Muscle layer of colon (tissue), 2 donors: ENCODE data around the gene CRY1.

Experiments used
- H3K27ac ChIP-seq: one replicate; pipeline ENCODE4 v1.7.0; 2013; ENCODE audit warnings: low read depth, mild to moderate bottlenecking, low read length, moderate library complexity
- H3K27me3 ChIP-seq, 2 donors: one replicate each; pipeline ENCODE4 v1.7.0; 2013; ENCODE audit warnings: low read length in 2 of 2, mild to moderate bottlenecking in 2 of 2; ENCODE audit not compliant: insufficient read depth in 2 of 2, control insufficient read depth in 1 of 2
- H3K36me3 ChIP-seq: one replicate; pipeline ENCODE4 v1.7.0; 2013; ENCODE audit warnings: mild to moderate bottlenecking, low read length; ENCODE audit not compliant: insufficient read depth
- H3K4me1 ChIP-seq: one replicate; pipeline ENCODE4 v1.7.0; 2013; ENCODE audit warnings: mild to moderate bottlenecking, low read length; ENCODE audit not compliant: insufficient read depth
- H3K4me3 ChIP-seq, 2 donors: one replicate each; pipeline ENCODE4 v1.7.0; 2013; ENCODE audit warnings: low read length in 2 of 2, low read depth in 1 of 2, mild to moderate bottlenecking in 1 of 2, moderate library complexity in 1 of 2
- H3K9ac ChIP-seq: one replicate; pipeline ENCODE4 v1.7.0; 2013; ENCODE audit warnings: low read length
- H3K9me3 ChIP-seq: one replicate; pipeline ENCODE4 v1.7.0; 2013; ENCODE audit warnings: mild to moderate bottlenecking, low read length
- donor health status: abdominal sarcoma.
- donor health status: Adenocarcinoma of cecum.

Gene CRY1

DNA sequence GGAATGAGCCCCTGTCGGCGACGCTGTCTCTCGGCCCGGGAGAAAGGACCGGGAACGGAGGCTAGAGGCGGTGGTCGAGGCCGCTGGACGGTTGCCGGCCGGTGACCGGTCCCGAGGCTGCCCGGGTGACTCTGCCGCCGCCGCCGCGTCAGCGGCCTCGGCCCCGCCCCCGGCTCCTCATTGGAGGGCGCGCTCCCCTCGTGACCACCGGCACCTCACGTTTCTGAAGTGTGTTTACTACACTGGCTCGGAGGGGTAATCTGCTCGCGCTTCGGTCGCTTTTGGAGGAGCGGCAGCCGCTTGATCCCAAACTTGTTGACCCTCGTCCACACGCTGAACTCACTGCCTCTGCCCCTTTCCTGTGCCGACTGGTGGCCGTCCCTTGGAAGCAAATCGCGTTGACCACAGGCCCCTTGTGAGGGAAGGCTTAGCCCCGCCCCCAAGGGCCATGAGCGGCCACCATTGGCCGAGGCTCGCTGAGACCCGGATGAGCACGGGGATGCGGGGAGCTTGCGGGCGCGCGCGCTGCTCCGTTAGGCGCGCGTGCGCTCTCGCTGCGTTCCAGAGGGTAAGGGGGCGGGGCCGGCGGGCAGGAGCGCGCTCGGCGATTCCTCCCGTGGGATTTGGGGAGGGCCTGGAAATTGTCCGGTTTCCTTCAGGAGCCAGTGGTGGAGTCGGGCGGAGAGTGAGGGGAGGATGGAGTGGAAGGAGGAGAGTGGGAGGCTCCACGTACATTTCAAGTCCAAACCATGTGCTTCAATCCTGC lies at the start of gene CRY1:
TSS of gene CRY1 (minus strand) at position 133 of the 766 bp plus-strand sequence. CDS start 588 bp downstream, outside the sequence.
- peak within 1 kb of the TSS; percentile 72 for H3K9ac ChIP-seq
- H3K9me3 ChIP-seq = no peaks in the 10 kb centered on the region
- H3K4me3 ChIP-seq = peak within 1 kb of the TSS; percentile 74 to 89
- H3K27me3 ChIP-seq = no peaks in the 10 kb centered on the region
- peak within 1 kb of the TSS; percentile 98 for H3K27ac ChIP-seq
- peaks cover 15% of the 10 kb centered on the region for H3K4me1 ChIP-seq
- no peaks in the 10 kb centered on the region for H3K36me3 ChIP-seq

DNA sequence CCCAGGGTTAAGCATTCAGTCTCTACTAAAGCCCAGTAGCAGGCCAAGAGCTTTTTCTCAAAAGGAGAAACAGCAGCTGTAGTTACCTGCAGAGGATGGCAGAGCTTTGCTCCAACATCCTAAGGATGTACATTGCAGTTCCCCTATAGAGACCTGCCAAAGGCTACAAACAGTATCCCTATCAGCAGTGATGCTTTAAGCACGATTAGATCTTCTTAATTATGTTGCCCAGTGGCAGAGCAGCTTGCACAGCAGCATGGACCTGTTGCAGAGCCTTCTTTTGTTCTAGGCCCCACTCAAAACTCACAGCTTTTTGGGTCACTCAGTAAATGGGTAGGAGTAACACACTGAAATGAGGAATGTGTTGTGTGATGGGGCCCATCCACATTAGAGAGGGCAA lies 46.4 kb upstream of the CRY1 start:
- Histone ChIP-seq H3K9me3 (no peaks in the 10 kb centered on the region), H3K36me3 (no peaks in the 10 kb centered on the region), H3K27ac (no peak overlapping the region), H3K4me3 (no peak overlapping the region), H3K4me1 (no peaks in the 10 kb centered on the region), H3K9ac (no peak overlapping the region), H3K27me3 (no peaks in the 10 kb centered on the region)

DNA sequence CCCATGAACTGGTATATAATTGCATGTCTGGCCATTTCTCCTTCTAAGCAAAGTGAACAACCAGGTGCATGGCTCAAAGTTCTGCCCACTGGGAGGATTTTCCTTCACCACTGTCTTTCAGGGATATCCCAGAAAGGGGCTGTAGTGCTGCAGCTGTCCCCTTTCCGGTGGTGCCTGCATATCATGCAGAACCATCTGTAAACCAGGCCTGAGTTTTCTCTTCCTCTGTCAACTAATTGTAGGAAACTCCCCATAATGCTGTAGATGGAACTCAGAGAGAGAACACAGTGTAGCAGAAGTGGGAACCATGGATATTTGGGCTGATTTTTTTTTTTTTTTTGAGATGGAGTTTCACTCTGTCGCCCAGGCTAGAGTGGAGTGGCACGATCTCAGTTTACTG lies 45.6 kb upstream of the CRY1 start:
- Histone ChIP-seq H3K4me3 (no peak overlapping the region), H3K36me3 (no peaks in the 10 kb centered on the region), H3K9ac (no peak overlapping the region), H3K27me3 (no peaks in the 10 kb centered on the region), H3K4me1 (no peaks in the 10 kb centered on the region), H3K27ac (no peak overlapping the region), H3K9me3 (no peaks in the 10 kb centered on the region)

DNA sequence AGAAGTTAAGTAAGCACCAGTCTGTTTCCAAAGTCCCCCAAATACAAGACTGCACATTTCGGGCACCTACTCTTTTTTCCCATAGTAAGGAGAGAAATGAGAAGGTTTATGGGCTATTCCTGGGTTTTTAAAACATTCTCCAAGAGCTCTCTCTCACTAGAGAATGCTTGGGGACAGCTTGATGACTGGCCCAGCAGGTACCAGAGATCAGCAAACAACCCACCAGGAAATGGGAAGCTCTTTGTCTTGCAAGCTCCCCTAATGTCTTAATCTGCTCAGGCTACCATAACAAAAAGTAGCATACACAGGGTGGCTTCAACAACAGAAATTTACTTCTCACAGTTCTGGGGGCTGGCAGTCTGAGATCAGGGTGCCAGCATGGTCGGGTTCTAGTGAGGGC lies 41.8 kb upstream of the CRY1 start:
- no peak overlapping the region for H3K9ac ChIP-seq
- no peaks in the 10 kb centered on the region for H3K27me3 ChIP-seq
- H3K27ac ChIP-seq = no peak overlapping the region
- H3K9me3 ChIP-seq = no peaks in the 10 kb centered on the region
- no peaks in the 10 kb centered on the region for H3K4me1 ChIP-seq
- H3K4me3 ChIP-seq = no peak overlapping the region
- H3K36me3 ChIP-seq = no peaks in the 10 kb centered on the region

DNA sequence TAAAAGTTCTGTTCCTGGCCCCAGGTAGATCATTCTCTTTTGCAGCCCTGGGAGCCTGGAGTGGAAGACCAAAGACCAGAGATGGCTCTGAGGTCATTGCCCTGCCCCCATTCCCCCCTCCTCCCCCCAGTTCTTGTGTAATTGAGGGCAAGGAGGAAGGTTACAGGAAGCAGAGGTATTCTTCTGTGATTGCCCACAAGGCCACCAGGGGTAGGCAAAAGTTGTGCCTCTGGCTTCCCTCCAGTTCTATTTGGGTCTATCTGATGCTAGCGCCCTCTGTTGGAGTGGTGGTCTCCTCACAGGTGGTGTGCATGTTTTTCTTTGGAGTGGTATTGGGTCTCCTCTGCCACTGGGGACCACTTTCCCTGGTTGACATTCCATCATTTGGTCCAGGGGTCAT lies 41.2 kb upstream of the CRY1 start:
- H3K27ac ChIP-seq = no peak overlapping the region
- H3K9ac ChIP-seq = no peak overlapping the region
- no peaks in the 10 kb centered on the region for H3K36me3 ChIP-seq
- no peaks in the 10 kb centered on the region for H3K4me1 ChIP-seq
- H3K4me3 ChIP-seq = no peak overlapping the region
- no peaks in the 10 kb centered on the region for H3K27me3 ChIP-seq
- no peaks in the 10 kb centered on the region for H3K9me3 ChIP-seq

DNA sequence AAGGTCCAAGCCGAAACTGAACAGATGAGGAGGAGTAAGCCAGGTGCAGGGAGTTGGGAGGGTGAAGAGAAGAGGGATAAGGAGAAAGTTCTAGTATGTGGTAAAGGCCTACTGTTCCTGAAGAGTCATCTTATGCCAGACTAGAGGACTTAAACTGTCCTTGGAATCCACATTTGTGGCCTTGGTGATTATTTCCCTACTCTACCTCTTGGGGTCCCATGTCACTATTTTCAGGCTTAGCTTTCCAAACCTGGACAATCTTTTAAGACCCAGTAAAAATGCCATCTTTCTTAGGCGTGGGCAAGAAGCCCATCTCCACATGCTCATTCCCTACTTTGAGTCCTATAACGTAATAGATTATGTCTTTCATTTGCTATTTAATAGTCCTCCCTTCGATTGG lies 40.1 kb upstream of the CRY1 start:
- no peaks in the 10 kb centered on the region for H3K27me3 ChIP-seq
- no peak overlapping the region for H3K4me3 ChIP-seq
- no peaks in the 10 kb centered on the region for H3K4me1 ChIP-seq
- H3K36me3 ChIP-seq = no peaks in the 10 kb centered on the region
- H3K9me3 ChIP-seq = no peaks in the 10 kb centered on the region
- H3K9ac ChIP-seq = no peak overlapping the region
- no peak overlapping the region for H3K27ac ChIP-seq

DNA sequence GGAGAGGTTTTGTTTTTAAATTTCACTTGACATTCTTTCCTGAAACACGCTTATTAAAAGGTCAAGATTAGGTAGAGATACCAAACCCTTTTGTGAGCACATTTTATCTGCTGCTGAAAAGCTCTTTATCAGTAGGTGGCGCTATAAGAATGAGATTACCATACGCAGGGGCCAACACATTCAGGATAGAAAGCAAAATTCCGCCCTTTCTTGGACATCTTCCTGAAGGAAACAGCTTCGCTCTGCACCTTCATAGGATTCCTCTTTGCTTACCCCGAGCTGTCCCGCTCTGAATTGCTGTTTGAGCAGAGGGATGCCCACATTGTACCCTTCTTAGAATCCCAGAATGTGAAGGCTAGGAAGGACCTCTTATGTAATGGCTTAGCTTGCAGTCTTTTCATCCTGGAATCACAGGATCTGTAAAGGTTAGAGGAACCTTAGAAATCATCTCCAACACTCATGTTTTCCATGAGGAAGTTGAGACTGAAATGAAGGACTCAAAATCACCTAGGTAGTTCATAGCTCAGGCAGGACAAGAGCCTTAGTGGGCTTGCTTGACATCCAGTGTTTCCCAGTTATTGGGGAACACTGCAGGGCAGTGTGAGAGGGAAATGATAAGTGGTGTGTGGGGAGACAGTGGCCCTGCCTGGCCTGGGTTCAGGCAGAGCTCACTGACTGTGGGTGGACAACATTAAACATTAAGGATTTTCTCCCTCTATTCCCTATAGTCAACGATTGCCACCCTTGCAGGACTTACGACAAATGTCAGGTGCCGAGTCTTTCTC lies 38.7 kb upstream of the CRY1 start:
- H3K27ac ChIP-seq = no peak overlapping the region
- no peaks in the 10 kb centered on the region for H3K4me1 ChIP-seq
- no peak overlapping the region for H3K4me3 ChIP-seq
- no peak overlapping the region for H3K9ac ChIP-seq
- H3K27me3 ChIP-seq = no peaks in the 10 kb centered on the region
- H3K36me3 ChIP-seq = no peaks in the 10 kb centered on the region
- H3K9me3 ChIP-seq = no peaks in the 10 kb centered on the region

DNA sequence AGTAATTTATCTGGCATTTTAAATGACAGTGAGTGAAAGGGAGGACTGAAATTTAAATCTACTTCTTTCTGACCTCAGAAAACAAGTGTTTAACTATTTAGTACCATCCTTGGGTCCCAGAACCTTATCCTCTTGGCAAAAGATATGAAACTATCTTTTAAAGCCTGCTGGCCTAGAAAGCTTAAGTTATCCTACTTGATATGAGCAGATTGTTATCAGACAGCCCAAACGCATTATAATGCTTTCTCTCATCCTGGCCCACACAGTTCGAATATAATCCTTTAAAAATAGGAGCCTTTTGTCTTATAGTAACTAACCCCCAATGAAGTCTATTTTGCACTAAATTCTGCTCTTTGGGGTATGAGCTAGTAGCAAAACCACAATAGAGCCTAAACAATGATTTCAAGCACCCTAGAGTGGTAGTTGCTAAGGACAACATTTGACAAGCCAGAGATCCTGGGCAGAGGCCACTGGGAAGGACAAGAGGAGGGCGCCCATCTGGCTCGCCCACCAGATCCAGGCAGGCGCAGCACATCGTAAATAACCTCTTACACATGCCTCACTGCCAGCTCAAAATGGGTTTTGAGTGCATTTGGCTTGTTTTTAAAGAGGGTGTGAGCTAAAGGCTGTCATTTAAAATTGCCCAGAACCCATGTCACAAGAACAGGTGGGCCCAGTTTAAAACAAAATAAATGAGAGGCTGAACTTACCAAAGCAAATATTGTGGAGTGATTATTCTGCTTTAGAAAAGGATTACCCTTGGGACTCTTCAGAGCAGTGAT lies 37.7 kb upstream of the CRY1 start:
- Histone ChIP-seq H3K9me3 (no peaks in the 10 kb centered on the region), H3K36me3 (no peaks in the 10 kb centered on the region), H3K9ac (no peak overlapping the region), H3K4me3 (no peak overlapping the region), H3K27ac (no peak overlapping the region), H3K4me1 (no peaks in the 10 kb centered on the region), H3K27me3 (no peaks in the 10 kb centered on the region)

DNA sequence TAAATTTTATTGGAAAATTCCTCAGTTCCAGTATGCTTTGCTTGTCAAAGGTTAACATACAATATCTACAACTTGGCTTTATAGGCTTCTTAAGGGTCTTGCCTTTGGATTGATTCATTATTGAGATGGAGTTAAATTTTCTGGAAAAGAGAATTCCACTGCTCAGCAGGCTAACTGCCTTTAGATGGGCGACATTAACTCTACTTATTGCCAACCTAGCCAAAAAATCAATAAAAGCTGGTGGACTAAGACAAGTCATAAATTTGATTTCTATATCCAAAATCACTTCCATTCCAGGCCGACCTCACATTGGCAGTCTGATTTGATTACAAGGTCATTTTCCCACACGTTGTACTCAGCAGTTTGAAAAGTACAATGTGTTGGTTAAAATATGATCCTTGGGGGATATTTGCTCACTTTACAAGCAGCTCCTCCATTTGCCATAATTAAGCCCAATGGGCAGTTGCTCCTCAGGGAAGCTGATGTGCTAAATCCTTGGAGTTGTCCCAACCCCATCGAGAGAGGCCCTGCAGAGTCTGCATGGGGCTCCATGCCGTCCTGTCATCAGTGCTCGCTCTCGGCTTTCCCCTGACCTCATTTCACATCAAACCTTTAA lies 36.1 kb upstream of the CRY1 start:
- Histone ChIP-seq H3K9ac (no peak overlapping the region), H3K36me3 (no peaks in the 10 kb centered on the region), H3K4me3 (no peak overlapping the region), H3K9me3 (no peaks in the 10 kb centered on the region), H3K4me1 (no peaks in the 10 kb centered on the region), H3K27ac (no peak overlapping the region), H3K27me3 (no peaks in the 10 kb centered on the region)

DNA sequence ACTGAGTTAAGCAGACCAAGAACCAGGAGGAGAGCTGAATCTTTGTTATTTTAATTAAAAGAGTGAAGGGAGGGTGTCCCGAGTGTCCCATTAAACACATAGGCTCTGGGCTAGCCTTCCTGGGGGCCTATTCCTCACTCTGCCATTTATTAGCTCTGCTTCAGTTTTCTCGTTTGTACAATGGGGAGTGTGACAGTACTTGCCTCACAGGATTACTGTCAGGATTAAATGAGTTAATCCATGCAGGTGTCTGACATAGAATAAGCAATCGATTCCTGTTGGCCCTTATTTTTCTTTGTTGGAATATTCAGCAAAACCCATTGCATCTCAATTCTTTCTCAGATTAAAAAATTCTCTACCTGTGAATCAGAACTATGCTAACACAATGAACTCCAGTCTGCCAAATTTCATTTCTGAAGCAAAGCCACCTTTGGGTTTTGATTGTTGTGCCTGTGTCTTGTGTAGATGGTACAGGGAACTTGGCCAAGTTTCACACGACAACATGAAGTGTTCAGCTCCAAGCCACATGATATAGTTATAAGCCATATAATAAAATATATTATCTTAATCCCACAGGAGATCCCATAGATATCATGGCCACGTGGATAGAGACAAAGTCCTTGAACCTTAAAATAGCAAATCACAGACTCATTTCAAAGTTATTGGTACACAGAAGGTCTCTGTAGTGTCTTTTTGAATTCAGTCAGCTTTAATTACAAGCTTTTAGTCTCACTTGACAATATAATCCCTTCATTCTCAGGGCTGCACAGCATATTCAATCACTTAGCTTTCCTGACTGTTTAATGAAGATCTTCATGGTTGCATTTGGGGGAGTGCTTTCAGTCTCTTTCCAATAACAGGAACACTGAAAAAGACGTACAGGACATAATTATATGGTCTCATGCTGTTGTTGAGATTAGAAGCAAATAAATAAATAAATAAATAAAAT lies 34.4 kb upstream of the CRY1 start:
- Histone ChIP-seq H3K36me3 (no peaks in the 10 kb centered on the region), H3K4me3 (no peak overlapping the region), H3K4me1 (no peaks in the 10 kb centered on the region), H3K9me3 (no peaks in the 10 kb centered on the region), H3K27ac (no peak overlapping the region), H3K27me3 (no peaks in the 10 kb centered on the region), H3K9ac (no peak overlapping the region)
